Stimulated activated CD4-positive, alpha-beta T cell treated with anti-CD3 and anti-CD28 coated beads, Interleukin-15, amount 100 ng/mL, for 48 hours (primary cell): ENCODE measurements around the gene VAT1L.

ENCODE experiments used
- DNase-seq, 2 donors: peaks; one replicate each; pipeline ENCODE4 v3.0.0-alpha.2; 2020; ENCODE audit warnings: low read depth in 2 of 2

The VAT1L gene

GRCh38 chr16:77869997-77870813 lies 81.8 kb downstream of the VAT1L start:
- no peak for DNase-seq

DNA sequence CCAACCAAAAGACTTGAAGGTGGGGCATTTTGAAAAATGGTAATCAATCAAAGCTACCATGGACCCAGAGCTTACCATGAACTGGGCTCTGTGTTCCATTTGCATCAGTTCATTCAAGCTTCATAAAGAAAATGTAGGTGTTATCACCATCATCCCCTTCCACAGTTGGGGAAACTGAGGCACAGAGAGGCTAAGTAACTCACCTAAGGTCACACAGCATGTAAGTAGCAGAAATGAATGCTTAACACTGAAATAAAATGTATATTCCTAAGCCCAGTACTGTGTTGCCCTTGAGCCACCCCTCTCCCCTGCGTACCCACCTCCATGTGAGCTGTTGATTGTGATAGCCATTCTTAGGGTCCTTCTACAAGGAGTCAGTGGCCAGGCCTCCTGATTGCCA lies 83.6 kb downstream of the VAT1L start:
- DNase-seq, result no peak

- DNase-seq, result no peak
Observed at GRCh38 chr16:77873066-77873465, 84.7 kb downstream of the VAT1L start.

DNA sequence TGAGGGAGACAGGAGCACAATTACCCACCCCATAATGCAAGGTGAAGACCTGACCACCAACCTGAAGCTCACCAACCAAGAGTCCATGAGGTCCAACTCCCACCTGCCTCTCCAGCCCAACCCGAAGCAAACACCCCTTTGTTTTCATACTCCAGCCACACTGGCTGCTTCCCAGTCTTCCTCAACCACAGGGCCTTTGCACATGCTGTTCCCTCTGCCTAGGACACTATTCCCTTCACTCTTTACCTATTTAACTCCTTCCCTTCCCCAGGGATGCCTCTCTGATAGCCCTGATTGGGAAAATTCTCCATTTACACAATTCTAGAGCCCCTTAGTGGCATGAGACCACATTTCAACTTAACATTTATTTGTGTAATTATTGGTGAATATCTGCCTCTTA lies 86.0 kb downstream of the VAT1L start:
- no peak for DNase-seq

- DNase-seq, result no peak
Observed at GRCh38 chr16:77876776-77877175, 88.4 kb downstream of the VAT1L start.

DNA sequence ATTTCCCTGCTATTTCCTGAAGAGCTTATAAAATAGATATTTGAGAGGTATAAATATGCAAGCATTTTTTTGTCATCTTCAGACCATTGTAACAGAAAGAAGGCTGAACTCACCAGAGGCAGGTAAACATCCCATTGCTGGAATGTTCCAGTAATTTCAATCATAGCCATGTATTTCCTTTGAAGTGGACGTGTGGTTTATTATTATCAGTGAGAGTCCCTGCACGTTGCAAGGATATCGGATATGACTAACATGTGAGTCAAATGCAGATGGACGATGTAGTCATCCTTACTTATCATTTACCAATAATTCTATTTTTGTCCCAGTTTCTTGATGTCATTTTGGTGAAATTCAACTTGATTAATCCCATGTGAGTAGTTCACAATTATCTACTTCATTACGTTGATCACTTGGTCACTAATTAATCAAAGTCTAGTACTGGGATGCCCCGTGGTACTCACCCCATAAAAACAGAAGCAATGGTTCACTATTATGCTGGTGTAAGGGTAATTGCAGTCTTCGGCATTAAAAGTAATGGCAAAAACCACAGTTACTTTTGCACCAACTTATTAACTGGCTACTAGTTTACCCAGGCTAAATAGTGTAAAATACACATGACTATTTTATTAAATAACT lies 89.5 kb downstream of the VAT1L start:
- no peak for DNase-seq

GRCh38 chr16:77881355-77882030 lies 93.1 kb downstream of the VAT1L start:
- no peak for DNase-seq

- no peak for DNase-seq
Observed at GRCh38 chr16:77882358-77882757, 94.0 kb downstream of the VAT1L start.

GRCh38 chr16:77885571-77886295 lies 97.4 kb downstream of the VAT1L start:
- DNase-seq, result no peak

GRCh38 chr16:77888871-77889270 lies 100.5 kb downstream of the VAT1L start:
- DNase-seq, result no peak

DNA sequence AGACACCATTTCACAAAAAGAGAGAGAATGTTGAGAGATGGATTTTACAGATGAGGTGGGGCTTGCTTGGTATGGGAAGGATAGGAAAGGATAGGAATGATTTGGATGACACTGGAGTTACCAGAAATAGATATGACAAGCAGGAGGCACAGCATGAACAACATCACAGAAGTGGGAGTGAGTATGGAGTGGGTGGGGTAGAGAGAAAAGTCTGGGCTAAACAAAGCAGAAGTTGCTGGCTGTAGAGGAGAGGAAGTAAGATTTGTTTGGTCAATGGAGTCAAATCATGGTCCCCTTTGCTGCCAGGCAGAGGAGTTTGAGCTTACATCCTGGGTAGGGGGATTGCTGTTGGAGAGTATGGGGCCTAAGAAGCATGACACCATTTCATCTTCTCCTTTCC lies 101.7 kb downstream of the VAT1L start:
- DNase-seq, result no peak

- no peak for DNase-seq
Observed at GRCh38 chr16:77894162-77894561, 105.8 kb downstream of the VAT1L start.

GRCh38 chr16:77895962-77896361 lies 107.6 kb downstream of the VAT1L start:
- DNase-seq, result no peak

DNA sequence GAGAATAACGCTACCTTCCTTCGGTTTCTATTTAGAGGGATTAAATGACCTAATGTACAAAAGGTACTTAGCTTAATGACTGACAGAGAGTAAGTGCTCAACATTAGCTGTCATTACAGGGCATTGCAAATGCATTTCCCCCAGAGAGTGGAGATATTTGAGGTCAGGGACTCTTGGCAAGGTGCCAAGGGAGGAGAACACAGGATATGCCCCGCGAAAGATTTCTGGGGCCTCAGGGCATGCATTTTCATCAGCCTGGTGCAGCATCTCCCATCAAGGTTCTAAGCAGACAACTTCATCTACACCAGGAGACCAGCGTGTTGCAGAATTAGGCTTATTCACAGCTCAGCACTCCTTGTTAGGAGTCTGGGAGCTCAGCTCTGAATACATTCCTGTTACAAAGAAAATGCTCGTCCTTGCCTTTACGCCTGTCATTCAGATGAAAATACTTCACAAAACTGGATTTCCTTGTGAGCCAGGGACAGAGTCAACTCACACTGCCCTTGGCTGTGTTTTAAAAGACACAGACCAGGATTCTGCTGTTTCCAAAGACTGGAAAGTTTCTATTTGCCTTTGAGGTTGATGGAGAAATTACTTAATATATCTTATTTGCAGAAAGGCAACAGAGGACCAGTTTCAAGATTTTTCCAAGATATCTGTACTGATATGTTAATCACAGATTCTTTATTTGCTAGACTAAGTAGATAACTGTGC lies 108.2 kb downstream of the VAT1L start:
- DNase-seq, result no peak

- no peak for DNase-seq
Observed at GRCh38 chr16:77897129-77897437, 108.7 kb downstream of the VAT1L start.

DNA sequence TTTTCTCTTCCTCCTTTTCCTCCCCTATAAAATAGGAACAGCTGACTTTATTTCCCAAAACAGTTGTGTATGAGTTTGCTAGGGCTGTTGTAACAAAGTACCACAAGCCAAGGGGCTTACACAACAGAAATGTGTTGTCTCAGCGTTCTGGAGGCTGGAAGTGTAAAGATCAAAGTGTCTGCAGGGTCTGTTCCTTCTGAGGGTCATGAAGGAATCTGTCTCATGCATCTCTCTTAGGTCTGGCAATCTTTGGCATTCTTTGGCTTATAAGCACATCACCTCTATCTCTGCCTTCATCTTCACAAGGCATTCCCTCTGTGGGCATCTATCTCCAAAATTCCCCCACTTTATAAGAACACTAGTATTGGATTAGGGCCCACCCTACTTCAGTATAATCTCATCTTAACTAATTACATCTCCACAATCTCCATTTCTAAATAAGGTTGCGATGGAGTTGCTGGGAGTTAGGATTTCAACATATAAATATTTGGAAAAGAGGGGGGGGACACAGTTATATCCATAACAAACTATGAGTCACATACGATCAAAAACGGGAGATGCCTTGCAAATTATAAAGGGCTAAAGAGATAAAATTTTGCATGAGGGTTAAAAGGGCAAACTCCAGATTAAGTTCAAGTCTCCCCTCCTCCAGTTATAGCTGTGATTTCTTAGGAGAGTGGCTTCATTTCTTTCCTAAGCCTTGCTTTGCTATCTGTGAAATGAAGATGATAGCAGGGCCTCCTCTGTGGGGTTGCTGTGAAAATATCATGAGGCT lies 109.7 kb downstream of the VAT1L start:
- DNase-seq, result no peak

DNA sequence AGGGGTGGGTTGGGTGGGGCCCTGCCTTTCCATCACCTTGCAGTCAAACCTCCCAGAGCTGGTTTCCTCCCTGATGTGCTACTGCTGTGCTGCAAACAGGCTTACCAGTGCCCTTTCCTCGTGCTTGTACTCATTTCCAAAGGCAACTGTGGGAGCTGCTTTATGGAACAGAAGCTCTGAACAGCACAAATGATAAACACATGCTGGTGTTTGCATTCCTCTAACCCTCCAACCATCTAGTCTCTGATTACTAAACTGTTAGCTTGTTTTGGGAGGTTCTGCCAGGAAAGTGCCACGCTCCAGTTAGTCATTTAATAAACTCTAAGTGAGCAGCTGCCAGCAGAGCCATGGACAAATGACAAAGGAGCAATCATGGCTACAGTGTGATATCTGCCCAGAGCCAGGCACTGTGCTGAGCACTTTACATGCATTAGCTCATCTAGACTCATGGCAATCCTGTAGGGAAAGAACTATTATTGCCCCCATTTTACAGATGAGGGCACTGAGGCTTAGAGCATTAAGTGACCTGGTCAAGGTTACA lies 110.4 kb downstream of the VAT1L start:
- DNase-seq, result no peak

DNA sequence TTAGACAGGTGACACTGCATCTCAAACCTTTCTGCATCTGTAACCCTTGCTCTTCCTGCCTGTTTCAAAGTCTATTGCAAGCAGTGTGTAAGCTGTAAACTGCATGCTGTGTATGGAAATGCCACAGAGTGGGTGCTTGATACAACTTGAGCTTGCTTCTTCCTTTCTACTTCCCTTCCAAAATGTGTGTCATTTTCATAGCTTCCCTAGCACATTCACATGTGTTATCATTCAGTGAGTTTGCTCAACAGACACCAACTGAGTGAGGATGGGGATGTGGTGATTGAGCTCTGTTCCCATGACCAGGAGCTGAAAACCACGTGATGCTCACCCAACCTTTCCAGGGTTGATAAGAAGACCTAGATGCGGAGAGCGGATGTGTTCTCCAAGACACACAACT lies 111.1 kb downstream of the VAT1L start:
- no peak for DNase-seq

DNA sequence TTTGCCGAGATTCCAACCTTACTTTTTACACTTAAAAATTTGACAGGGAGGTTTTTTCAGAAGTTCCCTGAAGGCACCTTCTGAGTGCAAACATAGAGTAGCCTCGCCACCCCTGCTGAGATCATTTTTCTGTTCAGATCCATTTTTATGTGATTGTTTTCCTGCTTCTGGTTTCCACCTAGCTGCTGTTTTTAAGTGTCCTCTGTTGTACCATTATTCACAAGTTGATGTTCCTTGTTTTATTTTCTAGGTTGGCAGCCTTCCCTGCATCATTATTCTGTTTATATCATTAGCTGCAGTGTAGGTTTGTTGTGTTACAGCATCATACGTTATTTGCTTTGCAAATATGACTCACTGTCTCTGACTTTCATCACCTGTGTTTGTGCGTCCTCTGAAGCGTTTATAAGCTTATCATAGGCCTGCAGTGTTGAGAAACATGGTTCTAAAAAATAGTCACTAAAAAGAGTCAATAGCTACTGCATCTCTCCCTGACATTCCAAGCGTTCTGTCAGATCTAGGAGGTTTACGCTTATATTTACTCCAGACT lies 117.1 kb downstream of the VAT1L start:
- DNase-seq, result no peak

GRCh38 chr16:77910021-77910420 lies 121.7 kb downstream of the VAT1L start:
- DNase-seq, result no peak
